GM23248 (cell line): ENCODE measurements around the gene RRP1.

Experiments
- EZH2 ChIP-seq: fragments of 200-600 bp; sonication (generic); IDR thresholded peaks from 2 replicates; pipeline ENCODE4 v1.6.1; 2018; ENCODE audit warnings: antibody characterized with exemption, mild to moderate bottlenecking; ENCODE audit not compliant: insufficient read depth, poor library complexity, severe bottlenecking
- EZH2phosphoT487 ChIP-seq: fragments of 200-600 bp; sonication (generic); IDR thresholded peaks from 2 replicates; pipeline ENCODE4 v1.6.1; 2018; ENCODE audit warnings: antibody characterized with exemption, moderate library complexity, mild to moderate bottlenecking, low read depth; ENCODE audit not compliant: insufficient read depth

DNA sequence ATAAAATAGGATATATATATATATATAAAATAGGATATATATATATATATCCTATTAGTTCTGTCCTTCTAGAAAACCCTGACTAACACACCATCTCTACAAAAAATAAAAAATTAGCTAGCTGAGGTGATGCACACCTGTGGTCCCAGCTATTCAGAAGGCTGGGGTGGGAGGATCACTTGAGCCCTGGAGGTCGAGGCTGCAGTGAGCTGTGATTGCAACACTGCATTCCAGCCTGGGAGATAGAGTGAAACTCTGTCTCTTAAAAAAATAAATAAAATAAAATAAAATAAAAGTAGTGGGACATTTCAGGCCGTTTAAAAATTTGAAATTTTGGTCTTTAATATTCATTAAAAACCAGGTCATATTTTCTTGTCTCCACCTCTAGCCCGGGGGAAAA lies 4.2 kb upstream of the RRP1 start:
- no peak for TF ChIP-seq EZH2
- TF ChIP-seq EZH2phosphoT487 = no peak
